Neural crest cell (in vitro differentiated cells): ENCODE results near the gene KRTAP6-1. TPM values are rescaled to one million over a fixed set of nuclear protein-coding genes. Genes with fewer than 3 reads are reported as not detected.

ENCODE experiments used
- total RNA-seq: library from RNA; stranded (reverse); gene quantifications from 2 replicates; pipeline ENCODE4 v1.2.1, GENCODE V29; 2021

The KRTAP6-1 gene
- total RNA-seq, 1 donor from 2014 or later: not detected

Other genes starting within 250 kb of the KRTAP6-1 start
- gene KRTAP13-2, start 241.7 kb downstream of the KRTAP6-1 start, total RNA-seq: not detected in 2 replicates
- gene KRTAP13-1, start 217.9 kb downstream of the KRTAP6-1 start, total RNA-seq: not detected in 2 replicates
- not detected in 2 replicates for gene KRTAP13-3, start 188.0 kb downstream of the KRTAP6-1 start, total RNA-seq
- gene KRTAP13-4, start 183.7 kb downstream of the KRTAP6-1 start, total RNA-seq: not detected in 2 replicates
- not detected in 2 replicates for gene KRTAP15-1, start 173.7 kb downstream of the KRTAP6-1 start, total RNA-seq
- not detected in 2 replicates for gene KRTAP19-1, start 133.6 kb downstream of the KRTAP6-1 start, total RNA-seq
- not detected in 2 replicates for gene KRTAP19-2, start 126.5 kb downstream of the KRTAP6-1 start, total RNA-seq
- gene KRTAP19-3, start 121.9 kb downstream of the KRTAP6-1 start, total RNA-seq: not detected in 2 replicates
- gene KRTAP19-4, start 116.8 kb downstream of the KRTAP6-1 start, total RNA-seq: not detected in 2 replicates
- gene KRTAP19-5, start 111.8 kb downstream of the KRTAP6-1 start, total RNA-seq: not detected in 2 replicates
- gene KRTAP19-6, start 72.1 kb downstream of the KRTAP6-1 start, total RNA-seq: not detected in 2 replicates
- gene KRTAP19-7, start 52.6 kb downstream of the KRTAP6-1 start, total RNA-seq: not detected in 2 replicates
- gene KRTAP22-2, start 23.5 kb downstream of the KRTAP6-1 start, total RNA-seq: not detected in 2 replicates
- gene KRTAP6-3, start 21.5 kb downstream of the KRTAP6-1 start, total RNA-seq: not detected in 2 replicates
- gene KRTAP6-2, start 15.0 kb downstream of the KRTAP6-1 start, total RNA-seq: not detected in 2 replicates
- not detected in 2 replicates for gene KRTAP22-1, start 12.8 kb downstream of the KRTAP6-1 start, total RNA-seq
- gene KRTAP20-1, start 2.5 kb upstream of the KRTAP6-1 start, total RNA-seq: not detected in 2 replicates
- gene KRTAP20-4, start 6.7 kb upstream of the KRTAP6-1 start, total RNA-seq: not detected in 2 replicates
- not detected in 2 replicates for gene KRTAP20-2, start 21.3 kb upstream of the KRTAP6-1 start, total RNA-seq
- not detected in 2 replicates for gene KRTAP20-3, start 28.9 kb upstream of the KRTAP6-1 start, total RNA-seq
- not detected in 2 replicates for gene KRTAP21-3, start 104.8 kb upstream of the KRTAP6-1 start, total RNA-seq
- not detected in 2 replicates for gene KRTAP21-2, start 133.3 kb upstream of the KRTAP6-1 start, total RNA-seq
- gene KRTAP21-1, start 141.5 kb upstream of the KRTAP6-1 start, total RNA-seq: not detected in 2 replicates
- not detected in 2 replicates for gene KRTAP8-1, start 199.3 kb upstream of the KRTAP6-1 start, total RNA-seq
- not detected in 2 replicates for gene KRTAP7-1, start 215.8 kb upstream of the KRTAP6-1 start, total RNA-seq